Lung (tissue), 12 donors: ENCODE measurements around the gene KCND1. TPM values are rescaled to one million over a fixed set of nuclear protein-coding genes. Genes with fewer than 3 reads are reported as not detected.

Experiments
- ATAC-seq: fragments of 200-7000 bp; cut with Tn5 transposase; one replicate; pipeline ENCODE4 v1.9.1; 2020; ENCODE audit warnings: moderate number of reproducible peaks; ENCODE audit not compliant: insufficient read depth, low FRiP score
- DNase-seq, 3 donors: peaks; one replicate each; pipeline ENCODE4 v3.0.0-alpha.2; 2013 to 2017
- H3K27ac ChIP-seq, 2 donors: one replicate each; pipeline ENCODE4 v1.5.1; 2013; ENCODE audit warnings: mild to moderate bottlenecking in 2 of 2, moderate library complexity in 2 of 2, control low read depth in 1 of 2, inconsistent platforms in 1 of 2, low read depth in 1 of 2, low read length in 1 of 2
- H3K27me3 ChIP-seq, 3 donors: one replicate each; pipeline ENCODE4 v1.5.1; 2013; ENCODE audit warnings: low read length in 2 of 3; ENCODE audit not compliant: control insufficient read depth in 3 of 3, insufficient read depth in 3 of 3
- H3K36me3 ChIP-seq, 4 donors: one replicate each; pipeline ENCODE4 v1.5.1; 2013; ENCODE audit warnings: low read length in 4 of 4, mild to moderate bottlenecking in 1 of 4, moderate library complexity in 1 of 4; ENCODE audit not compliant: control insufficient read depth in 4 of 4, insufficient read depth in 4 of 4
- H3K4me1 ChIP-seq, 5 donors: one replicate each; pipeline ENCODE4 v1.5.1; 2013; ENCODE audit warnings: low read length in 5 of 5, mild to moderate bottlenecking in 2 of 5, moderate library complexity in 1 of 5; ENCODE audit not compliant: control insufficient read depth in 5 of 5, insufficient read depth in 5 of 5
- H3K4me3 ChIP-seq: one replicate; pipeline ENCODE4 v1.5.1; 2013; ENCODE audit warnings: mild to moderate bottlenecking, control low read depth, moderate library complexity
- H3K9ac ChIP-seq, 2 donors: one replicate each; pipeline ENCODE4 v1.5.1; 2013; ENCODE audit warnings: low read length in 2 of 2, control low read depth in 1 of 2; ENCODE audit not compliant: insufficient read depth in 1 of 2
- H3K9me3 ChIP-seq, 4 donors: one replicate each; pipeline ENCODE4 v1.5.1; 2013; ENCODE audit warnings: low read length in 3 of 4, mild to moderate bottlenecking in 1 of 4, moderate library complexity in 1 of 4; ENCODE audit not compliant: control insufficient read depth in 4 of 4, insufficient read depth in 3 of 4
- WGBS, 2 donors: extraction: QIAGEN DNeasy Blood & Tissue Kit; methylation state at CpG; one replicate each; pipeline ENCODE4 v1.1.7; 2013; 5-methylcytosine and 5-hydroxymethylcytosine counted together
- polyA plus RNA-seq, 2 donors: library from polyadenylated mRNA; stranded (reverse); fragments of 200-250 nt; gene quantifications; one replicate each; pipeline ENCODE4 v1.2.1, GENCODE V29; 2013
- total RNA-seq, 2 donors: library from RNA; depleted of rRNA in 1 of 2; stranded (reverse); fragments of >200 nt in 1 of 2; gene quantifications; one replicate each; pipeline ENCODE4 v1.2.1, GENCODE V29; 2014 to 2021
- TF ChIP-seq, protein P1 (sequence below): IDR thresholded peaks from 2 replicates; pipeline ENCODE4 v1.5.1; 2012; ENCODE audit warnings: mild to moderate bottlenecking; ENCODE audit errors: control extremely low read depth, extremely low read depth
- donor health status: control.
- donor health status: control.
- donor health status: Bipolar disorder and iron deficiency.
- donor health status: healthy.
- donor health status: DM: yes; HTN: yes; CAD: no.

Gene KCND1
- total and polyA plus RNA-seq, 4 donors, result 0.65 to 1.7 (median 1.3) TPM

DNA sequence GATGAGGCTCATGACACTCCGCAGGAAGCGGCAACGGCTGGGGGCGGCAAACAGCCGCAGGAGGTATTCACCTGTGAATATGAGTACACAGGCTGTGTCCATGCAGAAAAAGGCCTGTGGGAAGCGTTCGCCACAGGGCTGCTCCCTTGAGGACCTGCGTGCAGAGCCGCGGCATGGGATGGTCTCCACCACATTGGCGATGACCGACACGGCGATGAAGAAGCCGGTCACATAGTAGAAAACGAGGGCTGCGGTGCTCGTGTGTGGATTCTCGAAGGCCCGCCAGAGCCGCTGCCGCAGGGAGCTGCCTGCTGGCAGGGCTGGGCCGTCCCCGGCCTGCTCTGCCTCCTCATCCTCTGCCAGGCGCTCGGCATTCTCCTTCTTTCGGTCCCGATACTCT is 2.2 kb downstream of the KCND1 start:
- ATAC-seq, result no peak

DNA sequence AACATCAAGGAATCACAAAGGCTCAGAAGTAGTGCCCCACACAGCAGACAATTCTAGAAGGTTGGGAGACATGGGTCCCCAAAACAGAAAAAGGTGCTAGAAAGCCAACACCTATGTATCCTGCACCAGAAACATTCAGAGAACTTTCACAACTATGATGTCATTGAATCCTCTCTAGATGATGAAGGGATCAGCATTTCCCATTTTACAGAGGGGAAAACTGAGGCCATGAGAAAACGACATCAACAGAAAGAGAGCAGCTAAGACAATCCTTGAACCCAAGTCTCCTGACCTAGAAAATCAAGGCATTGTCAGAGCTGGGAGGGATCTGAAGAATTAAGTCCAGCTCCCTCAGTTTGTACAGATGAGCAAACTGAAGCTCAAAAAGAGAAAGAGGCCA is 3.3 kb downstream of the KCND1 start:
- TF ChIP-seq, protein P1, sequence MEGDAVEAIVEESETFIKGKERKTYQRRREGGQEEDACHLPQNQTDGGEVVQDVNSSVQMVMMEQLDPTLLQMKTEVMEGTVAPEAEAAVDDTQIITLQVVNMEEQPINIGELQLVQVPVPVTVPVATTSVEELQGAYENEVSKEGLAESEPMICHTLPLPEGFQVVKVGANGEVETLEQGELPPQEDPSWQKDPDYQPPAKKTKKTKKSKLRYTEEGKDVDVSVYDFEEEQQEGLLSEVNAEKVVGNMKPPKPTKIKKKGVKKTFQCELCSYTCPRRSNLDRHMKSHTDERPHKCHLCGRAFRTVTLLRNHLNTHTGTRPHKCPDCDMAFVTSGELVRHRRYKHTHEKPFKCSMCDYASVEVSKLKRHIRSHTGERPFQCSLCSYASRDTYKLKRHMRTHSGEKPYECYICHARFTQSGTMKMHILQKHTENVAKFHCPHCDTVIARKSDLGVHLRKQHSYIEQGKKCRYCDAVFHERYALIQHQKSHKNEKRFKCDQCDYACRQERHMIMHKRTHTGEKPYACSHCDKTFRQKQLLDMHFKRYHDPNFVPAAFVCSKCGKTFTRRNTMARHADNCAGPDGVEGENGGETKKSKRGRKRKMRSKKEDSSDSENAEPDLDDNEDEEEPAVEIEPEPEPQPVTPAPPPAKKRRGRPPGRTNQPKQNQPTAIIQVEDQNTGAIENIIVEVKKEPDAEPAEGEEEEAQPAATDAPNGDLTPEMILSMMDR, result no peak
- no peak for ATAC-seq

More for the DNA sequence above, 2.2 kb downstream of the KCND1 start:
- DNase-seq, result no peak
- Histone ChIP-seq H3K9me3 (no peaks in the 10 kb centered on the region), H3K27ac (no peak overlapping the region), H3K4me1 (peaks cover 0 to 9% (median 0%) of the 10 kb centered on the region in 5 donors), H3K27me3 (no peaks in the 10 kb centered on the region), H3K9ac (no peak overlapping the region), H3K4me3 (no peak overlapping the region), H3K36me3 (peaks cover 0 to 4% (median 2%) of the 10 kb centered on the region in 4 donors)
- 89 to 97% methylated on average over 27 to 28 of the region's 28 CpGs for WGBS, 2 donors
- TF ChIP-seq, protein P1, result no peak

DNA sequence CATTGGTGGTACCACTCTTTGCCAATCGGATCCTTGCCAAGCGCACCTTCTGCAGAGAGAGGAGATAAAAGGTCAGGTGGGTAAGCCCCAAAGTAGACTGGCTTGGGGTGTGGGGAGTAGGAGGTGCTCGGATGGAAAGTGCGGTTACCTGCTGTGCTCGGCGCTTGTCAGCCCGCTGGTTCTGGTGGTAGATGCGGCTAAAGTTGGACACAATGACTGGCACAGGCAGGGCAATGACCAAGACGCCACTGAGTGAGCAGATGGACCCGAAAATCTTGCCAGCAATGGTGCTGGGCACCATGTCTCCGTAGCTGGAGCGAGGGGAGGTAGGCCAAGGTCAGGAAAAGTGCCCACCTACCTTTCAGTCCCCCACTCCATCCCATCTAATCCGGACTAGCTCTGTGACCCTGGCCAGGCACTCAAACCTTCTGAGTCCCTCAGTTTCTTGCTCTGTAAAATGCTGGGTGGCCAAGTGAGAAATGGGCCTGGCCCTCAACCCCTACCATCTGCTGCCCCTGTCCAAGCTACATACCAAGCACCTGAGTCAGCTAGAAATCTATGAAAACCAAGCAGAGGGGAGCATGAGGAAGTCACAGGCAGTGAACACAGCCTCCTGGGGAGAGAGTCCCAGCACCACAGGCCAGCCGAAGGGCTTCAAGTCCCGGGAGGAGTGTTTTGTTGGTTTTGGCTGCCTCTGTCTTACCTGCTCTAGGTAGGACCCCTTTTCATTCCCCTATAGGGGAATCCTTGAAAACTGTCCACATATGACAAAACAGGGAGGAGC is 4.7 kb downstream of the KCND1 start:
- Histone ChIP-seq H3K9ac (no peak overlapping the region), H3K27me3 (no peaks in the 10 kb centered on the region), H3K4me1 (peaks cover 0 to 12% (median 2%) of the 10 kb centered on the region in 5 donors), H3K27ac (no peak overlapping the region), H3K4me3 (no peak overlapping the region), H3K36me3 (no peaks in the 10 kb centered on the region), H3K9me3 (peaks cover 0 to 2% (median 0%) of the 10 kb centered on the region in 4 donors)
- ATAC-seq, result no peak
- WGBS, 2 donors, result 82 to 97% methylated on average over 15 of the region's 15 CpGs
- TF ChIP-seq, protein P1, result no peak
- no peak for DNase-seq

More for the DNA sequence above, 3.3 kb downstream of the KCND1 start:
- no peak overlapping the region for H3K4me3 ChIP-seq
- peaks cover 0 to 2% (median 0%) of the 10 kb centered on the region in 4 donors for H3K9me3 ChIP-seq
- H3K9ac ChIP-seq, result no peak overlapping the region
- no peak overlapping the region for H3K27ac ChIP-seq
- no peaks in the 10 kb centered on the region for H3K36me3 ChIP-seq
- 70 to 91% methylated on average over 1 of the region's 1 CpG for WGBS, 2 donors
- H3K27me3 ChIP-seq, result no peaks in the 10 kb centered on the region
- DNase-seq, result no peak
- H3K4me1 ChIP-seq, result peaks cover 0 to 9% (median 0%) of the 10 kb centered on the region in 5 donors
